NCI-H1436 (cell line): ENCODE results near the gene DLG1.
A peak's percentile ranks its signal among the peaks of the same experiment; 100 is the strongest.

Source experiments
- DNase-seq: peaks from one replicate; lab custom pipeline; 2025; lab: John Stamatoyannopoulos, UW

Gene DLG1

DNA sequence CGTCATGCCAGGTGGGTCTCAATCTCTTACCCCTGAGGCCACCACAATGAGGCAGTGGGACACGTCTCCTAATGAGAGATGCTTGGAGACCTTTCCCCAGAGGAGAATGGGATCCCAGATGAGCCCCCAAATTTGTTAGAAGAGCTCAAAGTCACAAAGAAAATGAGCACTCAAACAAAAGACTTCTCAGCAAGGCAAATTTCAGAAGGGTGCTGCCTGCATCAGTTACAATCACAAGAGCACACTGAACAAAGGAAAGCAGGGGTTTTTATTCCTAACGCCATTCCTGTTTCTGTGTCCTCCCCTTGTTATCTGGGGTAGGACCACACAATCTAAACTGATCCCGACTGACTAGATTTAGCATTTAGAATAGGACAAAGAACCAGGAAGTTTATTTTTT lies 50.1 kb downstream of the DLG1 start:
- no peak for DNase-seq

DNA sequence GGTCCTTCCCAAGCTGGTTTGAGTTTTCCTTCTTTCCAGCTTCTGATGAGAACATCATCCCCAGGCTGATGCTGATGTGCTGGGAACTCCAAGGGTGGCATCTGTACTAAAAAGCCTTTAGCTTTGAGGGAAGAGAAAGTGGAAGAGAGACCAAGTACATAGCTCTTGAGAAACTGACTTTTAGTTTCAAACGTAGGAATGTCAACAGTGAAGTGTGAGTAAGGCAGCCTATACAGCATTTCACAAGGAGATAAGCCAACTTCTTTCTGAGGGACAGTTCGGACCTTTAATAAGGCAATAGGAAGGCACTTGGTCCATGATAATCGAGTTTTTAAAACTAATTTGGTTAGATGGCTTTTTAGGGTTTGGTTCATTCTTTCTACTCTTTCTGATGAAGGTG lies 53.7 kb downstream of the DLG1 start:
- DNase-seq, result no peak

DNA sequence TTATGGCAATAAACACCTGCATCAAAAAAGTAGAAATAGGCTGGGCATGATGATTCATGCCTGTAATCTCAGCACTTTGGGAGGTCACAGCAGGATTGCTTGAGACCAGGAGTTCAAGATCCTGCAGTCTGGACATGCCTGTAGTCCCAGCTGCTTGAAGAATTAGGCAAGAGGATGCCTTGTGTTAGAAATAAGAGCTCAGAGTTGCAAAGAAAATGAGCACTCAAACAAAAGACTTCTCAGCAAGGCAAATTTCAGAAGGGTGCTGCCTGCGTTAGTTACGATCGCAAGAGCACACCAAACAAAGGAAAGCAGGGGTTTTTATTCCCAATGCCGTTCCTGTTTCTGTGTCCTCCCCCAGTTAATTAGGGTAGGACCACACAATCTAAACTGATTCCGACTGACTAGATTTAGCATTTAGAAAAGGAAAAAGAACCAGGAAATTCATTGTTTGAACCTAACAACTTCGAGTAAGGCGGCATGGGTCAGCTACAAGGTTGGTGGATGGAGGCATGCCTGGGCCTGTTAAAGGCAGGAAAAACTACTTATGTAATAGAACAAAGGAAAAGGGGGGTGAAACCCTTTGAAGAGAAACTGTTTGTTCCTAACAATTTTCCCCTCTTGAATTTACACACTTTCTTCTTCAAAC lies 55.5 kb downstream of the DLG1 start:
- DNase-seq, result no peak

DNA sequence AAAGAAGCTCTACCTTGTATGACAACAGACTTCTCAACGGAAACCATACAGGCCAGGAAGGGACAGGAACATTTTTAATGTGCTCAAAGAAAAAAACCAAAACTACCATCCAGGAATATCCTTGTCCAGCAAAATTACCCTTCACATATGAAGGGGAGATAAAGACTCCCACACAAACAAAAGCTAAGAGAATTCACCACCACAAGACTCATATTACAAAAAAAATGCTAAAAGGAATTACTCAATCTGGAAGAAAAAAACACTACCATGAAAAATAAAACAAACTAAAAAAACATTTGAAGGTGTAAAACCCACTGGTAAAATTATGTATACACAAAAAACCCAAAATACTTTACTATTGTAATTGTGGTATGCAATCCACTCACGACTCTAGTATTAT lies 57.2 kb downstream of the DLG1 start:
- no peak for DNase-seq

DNA sequence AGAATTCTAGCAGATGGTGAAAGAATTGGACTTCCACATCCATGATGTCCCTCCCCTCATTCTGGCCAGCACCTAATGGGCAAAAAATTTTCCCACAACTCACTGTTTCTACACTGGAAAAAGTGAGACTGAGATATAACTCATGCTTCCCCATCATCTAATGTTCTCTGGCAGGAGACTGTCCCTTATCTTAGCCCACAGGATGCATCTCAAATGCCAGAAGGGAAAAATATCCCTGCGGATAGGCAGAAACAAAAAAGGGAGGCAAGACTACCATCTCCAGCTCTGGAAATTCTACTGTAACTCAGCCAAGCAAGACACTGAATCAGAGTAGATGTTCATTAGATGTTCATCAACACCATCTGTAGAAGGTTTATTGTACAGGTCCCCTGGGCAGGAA lies 58.6 kb downstream of the DLG1 start:
- no peak for DNase-seq

DNA sequence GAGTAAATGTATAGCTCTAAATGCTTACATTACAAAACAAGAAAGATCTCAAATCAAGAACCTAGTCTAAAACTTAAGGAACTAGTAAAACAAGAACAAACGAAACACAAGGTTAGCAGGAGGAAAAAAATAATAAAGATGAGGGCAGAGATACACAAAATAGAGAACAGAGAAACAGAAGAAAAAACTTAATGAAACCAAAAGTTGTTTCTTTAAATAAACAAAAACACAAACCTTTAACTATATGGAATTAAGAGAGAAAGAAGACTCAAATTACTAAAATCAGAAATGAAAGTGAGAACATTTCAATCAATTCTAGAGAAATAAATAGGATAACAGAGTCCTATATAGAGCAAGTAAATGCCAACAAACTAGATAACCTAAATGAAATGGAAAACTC lies 59.6 kb downstream of the DLG1 start:
- DNase-seq, result no peak

DNA sequence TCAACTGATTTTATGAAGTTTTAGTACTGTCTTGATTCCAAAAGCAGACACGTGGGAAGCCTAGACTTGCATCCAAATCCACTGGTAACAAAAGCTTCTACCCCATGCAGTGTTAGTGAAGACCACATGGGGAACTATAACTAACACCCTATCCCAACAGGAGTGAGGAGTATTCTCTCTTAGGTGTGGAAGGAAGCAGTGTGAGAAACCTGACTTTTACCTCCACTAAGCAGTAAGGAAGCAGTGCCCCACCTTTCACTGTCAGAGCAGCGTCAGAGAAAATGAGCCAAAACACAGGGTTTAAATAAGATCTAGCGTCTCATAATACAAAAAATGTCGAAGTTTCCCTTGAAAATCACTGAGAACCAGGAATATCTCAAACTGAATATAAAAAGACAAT lies 60.5 kb downstream of the DLG1 start:
- DNase-seq, result no peak

DNA sequence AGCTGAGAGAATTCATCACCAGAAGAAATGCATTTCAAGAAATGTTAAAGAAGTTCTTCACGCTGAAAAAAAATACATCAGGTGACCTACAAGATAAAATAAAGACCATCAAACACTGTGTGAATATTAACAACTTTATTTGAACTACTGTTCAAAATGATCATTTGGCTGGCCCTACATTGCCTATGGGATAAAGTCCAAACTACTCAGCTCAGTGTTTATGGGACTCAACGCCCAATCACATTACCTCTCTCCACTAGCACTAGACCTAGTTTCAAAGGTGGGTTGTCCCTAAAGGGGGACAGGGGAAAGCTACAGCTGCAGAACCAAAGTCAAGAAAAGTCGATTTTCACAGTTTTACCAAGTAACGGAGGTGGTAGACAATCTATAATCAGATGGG lies 62.0 kb downstream of the DLG1 start:
- no peak for DNase-seq

DNA sequence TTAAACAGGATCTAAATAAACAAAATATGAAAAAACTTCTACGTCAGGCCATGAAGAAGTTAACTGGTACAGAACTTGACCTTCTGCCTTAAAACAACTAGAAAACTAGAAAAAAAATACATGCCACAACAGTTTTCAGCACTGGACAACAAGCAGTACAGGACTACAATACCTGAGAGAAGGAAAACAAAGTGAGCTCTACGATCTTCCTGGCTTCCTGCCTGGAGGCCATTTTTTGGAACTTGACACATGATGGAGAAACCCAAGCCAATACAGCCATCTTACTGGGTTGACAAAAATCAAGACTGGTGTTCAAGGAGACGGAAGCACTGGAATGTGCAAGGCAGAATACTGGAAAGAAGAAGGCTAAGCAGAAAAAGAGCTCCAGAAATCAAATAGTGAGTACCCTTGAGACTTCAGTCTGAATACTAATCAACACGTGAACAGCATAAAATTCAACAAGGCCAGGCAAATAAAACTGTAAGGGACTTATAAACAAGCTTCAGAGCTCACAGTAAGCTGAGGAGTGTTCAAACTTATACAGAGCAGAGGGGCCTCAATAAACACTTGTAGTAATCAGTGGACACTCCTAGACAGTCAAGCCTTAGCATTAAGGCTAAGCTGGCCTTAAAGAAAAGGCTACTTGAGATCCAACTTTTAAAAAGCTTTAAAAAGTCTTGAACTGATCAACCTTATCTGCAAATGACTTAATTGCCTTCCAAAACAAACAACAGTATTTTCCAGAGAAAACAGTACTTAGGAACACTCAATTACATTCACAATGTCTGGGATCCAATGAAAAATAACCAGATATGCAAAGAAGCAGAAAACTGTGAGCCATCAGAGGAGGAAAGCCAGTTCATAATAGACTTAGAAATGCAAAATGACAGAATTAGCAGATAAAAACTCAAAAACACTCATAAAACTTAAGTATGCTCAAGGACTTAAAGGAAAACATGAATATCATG lies 63.2 kb downstream of the DLG1 start:
- DNase-seq, result no peak

DNA sequence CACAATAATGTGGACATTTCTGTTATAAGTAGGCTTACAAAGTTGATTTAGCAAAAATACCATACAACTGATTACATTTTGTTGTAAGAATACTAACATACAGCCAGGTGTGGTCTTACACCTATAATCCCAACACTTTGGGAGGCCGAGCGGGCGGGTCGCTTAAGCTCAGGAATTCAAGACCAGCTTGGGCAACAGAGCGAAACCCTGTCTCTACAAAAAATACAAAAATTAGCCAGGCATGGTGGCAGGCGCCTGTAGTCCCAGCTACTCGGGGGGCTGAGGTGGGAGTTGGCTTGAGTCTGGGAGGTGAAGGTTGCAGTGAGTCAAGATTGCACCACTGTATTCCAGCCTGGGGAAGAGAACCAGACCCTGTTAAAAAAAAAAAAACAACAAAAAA lies 67.1 kb downstream of the DLG1 start:
- no peak for DNase-seq

DNA sequence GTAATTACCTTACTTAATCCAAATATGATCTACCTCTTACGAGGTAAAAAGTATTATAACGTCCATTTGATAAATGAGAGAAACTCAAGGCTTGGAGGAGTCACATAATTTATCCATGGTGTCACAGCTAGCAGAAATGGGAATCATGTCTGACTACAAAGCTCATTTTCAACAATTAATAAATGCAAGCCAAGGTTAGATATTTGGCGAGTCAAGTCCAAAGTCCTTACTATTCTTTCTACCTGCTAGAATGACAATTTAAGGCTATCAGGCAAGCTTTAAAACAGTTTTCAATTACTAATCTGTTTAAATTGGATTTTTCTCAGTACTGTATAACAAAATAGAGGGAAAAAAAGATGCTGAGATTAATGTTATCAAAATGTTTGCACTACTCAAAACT lies 68.6 kb downstream of the DLG1 start:
- no peak for DNase-seq

DNA sequence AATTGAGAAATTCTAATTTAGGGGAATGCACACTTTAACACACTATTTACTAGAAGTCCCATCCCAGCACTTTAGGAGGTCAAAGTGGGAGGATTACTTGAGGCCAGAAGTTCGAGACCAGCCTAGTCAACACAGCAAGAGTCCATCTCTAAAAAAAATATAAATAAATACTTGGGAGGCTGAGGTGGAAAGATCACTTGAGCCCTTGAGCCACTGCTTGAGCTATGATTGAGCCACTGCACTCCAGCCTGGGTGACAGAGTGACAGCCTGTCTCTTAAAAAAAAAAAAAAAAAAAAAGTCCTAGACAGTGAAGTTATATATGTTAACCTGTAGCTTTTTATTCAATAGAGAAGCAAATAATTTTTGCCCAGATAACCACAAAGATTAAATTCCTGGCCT lies 69.2 kb downstream of the DLG1 start:
- DNase-seq, result no peak

DNA sequence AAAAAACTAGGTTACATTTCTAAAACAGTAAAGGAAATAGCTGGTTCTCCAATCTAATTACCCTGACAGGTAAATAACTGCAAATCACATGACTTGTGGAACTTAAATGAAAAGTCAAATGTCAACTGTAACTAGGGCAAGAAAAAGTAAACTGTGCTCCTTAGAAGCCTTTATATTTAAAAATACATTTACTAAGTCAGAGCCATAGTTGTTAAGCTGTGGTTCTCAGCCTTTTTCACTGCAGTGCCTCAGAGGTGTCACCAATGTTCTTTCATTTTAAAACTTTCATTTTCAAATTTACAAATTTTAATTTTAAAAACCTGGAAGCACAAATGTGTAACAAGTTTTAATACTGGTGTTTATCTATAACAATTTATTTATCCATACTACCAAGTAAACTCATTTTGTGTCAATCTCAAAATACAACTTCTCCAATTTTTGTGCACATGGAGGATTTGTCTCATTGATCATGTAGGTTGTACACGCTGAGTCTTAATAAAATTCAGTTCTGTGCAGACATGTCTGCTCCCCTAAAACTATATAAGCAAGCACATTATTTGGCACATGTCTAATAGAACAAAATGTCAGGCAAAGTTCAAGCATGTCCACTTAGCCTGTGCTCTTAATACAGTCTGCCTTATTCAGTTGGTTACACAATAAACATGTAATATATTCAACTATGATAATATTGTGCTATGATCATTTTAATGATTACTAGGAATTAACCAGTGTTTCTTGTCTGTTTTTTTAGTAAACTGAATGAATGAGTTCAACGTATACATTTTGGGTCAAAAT lies 70.4 kb downstream of the DLG1 start:
- DNase-seq, result no peak

DNA sequence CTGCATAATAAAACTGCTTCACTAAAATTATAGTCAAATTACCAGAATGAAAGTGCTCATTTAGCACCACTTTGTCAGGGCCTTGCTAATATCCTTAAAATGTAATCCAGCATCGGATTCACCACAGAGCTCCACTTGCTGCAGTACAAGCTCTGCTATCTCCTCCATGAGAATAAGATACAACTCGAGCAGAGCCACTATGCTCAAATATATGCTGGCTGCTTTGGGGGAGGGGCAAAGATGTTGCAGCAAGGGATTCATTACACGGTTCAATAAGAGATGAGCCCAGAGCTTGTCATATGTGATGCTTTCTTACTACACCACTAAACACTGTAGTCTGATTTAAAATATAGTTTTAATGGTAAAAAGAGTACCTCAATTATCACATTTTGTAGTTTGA lies 72.2 kb downstream of the DLG1 start:
- no peak for DNase-seq

DNA sequence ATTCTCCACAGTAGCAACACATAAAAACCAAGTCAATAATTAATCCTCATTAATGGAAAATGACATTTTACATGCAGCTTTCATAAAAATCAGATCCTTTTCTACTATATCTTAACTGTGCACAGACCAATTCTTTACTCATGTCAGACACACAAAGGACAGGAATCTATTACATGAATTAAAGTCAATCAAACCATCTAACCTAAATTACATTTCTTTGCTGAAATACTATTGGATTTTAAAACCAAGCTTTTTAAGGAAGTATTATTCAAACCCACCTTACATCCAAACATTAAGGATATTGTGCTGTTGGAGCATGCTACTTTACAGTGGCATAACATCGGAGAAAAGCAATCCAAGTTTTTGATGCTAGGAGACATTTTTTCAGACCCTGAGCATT lies 72.8 kb downstream of the DLG1 start:
- no peak for DNase-seq

DNA sequence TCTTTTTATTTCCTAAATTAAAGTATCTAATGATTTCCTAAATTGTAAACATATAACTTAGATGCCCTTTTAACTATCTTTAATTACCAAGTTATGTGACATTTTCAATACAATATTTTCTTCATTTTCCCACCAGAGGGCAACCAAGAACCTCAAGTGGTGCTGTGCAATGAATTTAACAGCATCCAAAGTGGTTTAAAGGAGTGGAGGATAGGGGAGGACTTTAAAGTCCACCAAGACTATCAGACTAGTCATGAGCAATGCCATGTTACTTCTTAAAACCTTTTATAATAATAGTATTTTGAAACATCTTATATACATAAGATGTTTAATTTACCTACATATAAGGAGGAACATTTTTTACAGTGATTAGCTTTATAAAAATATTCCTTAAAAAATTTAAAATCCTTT lies 74.4 kb downstream of the DLG1 start:
- peak; percentile 78 for DNase-seq

DNA sequence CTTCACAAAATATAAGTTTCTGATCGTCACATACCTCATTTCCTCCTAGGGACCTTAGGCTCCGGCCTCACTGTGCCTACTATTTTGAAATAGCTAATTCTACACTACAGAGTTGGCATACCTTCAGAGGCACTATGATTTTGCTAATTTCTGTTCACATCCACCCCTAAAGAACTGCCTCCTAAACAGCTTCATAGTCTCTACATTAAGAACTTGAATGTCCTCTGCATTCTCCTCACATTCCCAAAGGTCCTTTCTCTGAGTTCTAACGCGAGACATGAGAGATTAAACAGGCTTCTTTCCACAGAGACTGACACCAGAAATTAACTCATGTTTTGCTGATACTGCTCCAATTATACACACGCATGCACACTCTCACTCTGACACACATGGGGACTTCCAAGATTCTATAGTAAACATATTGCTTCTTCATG lies 75.5 kb downstream of the DLG1 start:
- no peak for DNase-seq

DNA sequence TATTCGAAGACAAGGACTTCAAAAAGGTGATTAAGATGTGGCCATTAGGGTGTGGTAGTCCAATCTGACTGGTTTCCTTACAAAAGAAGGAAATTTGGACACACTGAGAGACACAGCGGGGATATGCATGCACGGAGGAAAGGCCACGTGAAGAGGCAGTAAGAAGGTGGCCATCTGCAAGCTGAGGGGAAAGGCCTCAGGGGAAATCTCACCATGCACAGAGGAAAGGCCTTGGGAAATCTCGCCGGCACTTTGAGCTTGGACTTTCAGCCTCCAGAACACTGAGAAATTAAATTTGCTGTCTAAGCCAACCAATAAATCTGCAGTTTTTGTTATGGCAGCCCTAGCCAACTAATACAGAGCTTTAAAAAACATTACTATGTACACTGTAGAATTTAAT lies 78.8 kb downstream of the DLG1 start:
- no peak for DNase-seq

DNA sequence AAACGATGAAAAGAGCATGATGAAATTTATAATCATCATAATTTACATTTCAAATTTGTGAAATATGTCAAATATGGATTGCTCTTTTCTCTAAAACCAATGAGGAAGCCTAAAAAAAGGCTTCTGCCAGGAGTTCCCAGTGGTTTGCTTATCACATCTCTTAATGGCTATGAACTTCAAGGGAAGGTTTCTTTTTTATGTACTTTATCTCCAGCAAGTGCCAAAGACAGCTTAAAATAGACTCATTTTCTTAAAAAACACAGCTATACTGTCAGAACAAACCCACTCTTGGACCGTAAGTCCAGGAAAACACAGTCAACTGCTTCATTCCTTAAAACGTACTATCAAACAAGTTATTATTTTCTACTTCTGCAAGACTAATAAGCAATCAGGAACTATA lies 80.2 kb downstream of the DLG1 start:
- DNase-seq, result no peak

DNA sequence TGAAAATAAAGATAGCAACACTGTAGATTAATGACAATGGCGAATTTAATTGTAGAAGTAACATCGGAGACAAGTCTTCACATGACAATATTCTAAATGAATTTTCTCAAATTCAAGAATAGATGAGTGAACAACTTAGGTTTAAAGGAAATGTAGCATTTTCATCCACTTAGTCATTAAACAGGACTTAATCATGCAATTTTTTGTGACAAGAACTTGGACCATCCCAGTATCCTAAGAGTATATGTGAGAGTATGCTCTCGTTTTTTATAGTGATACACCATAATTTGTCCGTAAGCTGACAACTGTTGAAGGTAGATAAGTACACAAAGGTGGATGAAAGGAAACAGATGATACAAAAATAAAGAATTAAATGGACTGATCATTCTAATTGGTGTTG lies 81.5 kb downstream of the DLG1 start:
- no peak for DNase-seq

DNA sequence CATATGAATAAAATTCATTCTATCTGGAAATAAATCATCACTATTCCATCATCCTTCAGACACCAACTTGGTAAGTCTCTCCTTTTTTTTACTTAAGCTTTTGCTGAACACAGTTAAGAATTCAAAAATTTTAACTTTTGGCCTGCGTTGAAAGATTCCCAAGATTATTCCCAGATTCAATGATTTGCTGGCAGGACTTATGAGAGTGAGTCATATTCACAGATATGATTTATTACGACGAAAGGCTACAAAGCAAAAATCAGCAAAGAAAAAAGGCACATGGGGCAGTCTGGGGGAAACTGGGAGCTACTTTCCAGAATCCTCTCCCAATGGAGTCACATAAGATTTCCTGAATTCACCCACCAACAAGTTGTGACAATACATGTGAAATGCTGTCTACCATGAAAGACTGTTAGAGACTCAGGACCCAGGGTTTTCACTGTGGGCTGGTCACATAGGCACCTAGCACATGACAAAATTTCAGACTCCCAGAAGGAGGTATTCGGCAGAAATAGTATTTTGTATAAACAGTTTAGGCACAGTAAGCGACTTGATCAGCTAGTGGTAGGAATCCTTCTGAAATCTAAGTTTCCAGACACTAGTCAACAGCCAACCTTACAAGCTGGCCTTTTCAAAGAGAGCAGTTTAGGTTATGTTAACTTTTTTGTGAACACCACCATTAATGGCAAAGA lies 82.1 kb downstream of the DLG1 start:
- DNase-seq, result no peak

DNA sequence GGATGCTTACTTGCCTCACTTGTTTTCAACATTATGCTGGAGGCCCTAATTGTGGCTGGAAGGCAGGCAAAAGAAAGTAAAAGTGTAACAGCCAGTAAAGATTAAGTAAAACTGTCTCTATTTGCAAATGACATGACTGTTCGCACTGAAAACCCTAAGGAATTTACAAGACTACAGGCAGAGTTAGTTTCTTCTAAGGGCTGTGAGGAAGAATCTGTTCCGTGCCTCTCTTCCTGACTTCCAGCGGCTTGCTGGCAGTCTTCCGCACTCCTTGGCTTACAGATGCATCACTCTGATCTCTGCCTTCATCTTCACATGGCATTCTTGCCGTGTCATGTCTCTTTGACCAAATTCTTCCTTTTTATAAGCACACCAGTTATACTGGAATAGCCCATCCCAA lies 86.1 kb downstream of the DLG1 start:
- no peak for DNase-seq
